HG03354 (cell line): ENCODE data around the gene EYA2.
"Not testable (repeated sequence)": the region's sequence is repeated elsewhere in the genome, so short reads cannot be mapped to it uniquely, and the experiment has no call there.

Experiments
- ATAC-seq: cut with Tn5 transposase; IDR thresholded peaks from one replicate; pipeline ENCODE4 v1.9.1; 2021; ENCODE audit warnings: mild to moderate bottlenecking; ENCODE audit not compliant: unreplicated experiment, poor library complexity, severe bottlenecking

The EYA2 gene, protein sequence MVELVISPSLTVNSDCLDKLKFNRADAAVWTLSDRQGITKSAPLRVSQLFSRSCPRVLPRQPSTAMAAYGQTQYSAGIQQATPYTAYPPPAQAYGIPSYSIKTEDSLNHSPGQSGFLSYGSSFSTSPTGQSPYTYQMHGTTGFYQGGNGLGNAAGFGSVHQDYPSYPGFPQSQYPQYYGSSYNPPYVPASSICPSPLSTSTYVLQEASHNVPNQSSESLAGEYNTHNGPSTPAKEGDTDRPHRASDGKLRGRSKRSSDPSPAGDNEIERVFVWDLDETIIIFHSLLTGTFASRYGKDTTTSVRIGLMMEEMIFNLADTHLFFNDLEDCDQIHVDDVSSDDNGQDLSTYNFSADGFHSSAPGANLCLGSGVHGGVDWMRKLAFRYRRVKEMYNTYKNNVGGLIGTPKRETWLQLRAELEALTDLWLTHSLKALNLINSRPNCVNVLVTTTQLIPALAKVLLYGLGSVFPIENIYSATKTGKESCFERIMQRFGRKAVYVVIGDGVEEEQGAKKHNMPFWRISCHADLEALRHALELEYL

DNA sequence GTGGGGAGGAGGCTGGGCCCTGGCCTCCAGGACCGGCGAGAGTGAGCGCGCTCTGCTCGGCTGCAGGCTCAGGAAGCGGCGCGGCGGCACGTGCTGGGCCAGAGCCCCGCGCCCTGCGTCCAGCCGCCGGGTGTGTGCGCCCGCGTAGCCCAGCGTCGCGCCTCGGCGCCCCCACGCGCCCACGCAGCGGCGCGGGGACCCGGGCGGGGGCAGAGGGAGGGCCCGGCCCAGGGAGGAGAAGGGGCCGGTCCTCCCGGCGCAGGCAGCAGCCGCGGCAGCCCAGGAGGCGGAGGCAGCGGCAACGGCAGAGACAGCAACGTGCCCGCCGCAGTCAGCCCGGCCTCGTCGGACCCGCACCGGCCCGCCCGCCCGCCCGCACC lies at the start of gene EYA2:
Gene EYA2, plus strand, starts transcription at position 265 of the 380 bp plus-strand sequence. CDS start 95,168 bp downstream, outside the sequence.
- no peak for ATAC-seq

DNA sequence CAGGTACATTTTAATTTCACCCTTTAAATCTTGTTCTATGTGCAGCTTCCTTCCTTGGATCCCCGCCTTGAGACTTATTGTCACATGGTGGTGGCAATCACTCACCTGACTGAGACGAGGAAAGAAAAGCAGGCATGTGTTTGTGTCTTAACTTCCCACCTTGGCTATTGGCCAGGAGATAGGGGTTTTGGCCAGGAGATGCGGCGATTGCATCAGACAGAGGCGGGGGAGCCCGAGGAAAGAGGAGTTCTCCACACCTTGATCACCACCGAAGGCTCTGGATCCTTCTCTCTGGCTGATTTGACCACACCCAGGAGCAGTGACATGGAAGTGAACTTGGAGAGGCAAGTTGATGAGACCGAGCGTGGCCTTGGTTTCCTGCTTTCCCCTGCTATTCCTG lies 49.7 kb upstream of the EYA2 start:
- ATAC-seq: no peak

DNA sequence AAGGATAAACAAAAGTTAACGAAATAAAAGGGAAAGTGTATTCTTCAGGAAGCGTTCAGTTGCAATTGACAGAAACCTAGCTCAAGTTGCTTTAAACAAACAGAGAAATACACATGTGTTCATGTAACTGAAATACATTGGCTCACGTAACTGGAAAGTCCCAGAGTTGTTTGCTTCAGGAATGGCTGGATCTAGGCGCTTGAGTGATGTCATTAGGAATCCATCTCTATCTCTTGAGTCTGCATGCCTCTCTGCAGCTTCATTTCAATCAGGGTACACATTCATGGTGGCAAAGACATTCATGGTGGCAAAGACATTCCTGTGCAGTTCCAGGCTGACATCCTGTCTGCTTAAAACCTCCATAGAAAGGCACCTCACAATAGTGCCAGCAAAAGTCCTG lies 45.4 kb upstream of the EYA2 start:
- no peak for ATAC-seq

DNA sequence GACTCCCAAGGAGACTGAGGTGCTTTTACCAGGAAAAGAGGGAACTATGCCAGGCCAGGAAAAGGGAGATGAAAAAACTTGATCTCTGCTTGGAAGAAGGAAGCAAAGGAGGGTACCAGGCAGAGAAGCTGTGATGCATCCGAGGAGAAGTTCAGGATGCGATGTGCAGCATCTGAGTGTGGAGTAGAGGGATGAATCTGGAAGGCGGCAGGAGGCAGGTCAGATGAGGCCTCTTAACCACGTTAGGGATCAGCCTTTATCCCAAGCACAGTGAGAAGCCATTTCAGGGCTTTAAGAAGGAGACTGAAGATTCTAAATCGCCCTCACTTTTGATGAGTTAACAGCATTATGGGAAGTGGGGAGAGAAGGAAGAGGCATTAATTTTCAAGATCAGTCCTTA lies 44.9 kb upstream of the EYA2 start:
- ATAC-seq: no peak

DNA sequence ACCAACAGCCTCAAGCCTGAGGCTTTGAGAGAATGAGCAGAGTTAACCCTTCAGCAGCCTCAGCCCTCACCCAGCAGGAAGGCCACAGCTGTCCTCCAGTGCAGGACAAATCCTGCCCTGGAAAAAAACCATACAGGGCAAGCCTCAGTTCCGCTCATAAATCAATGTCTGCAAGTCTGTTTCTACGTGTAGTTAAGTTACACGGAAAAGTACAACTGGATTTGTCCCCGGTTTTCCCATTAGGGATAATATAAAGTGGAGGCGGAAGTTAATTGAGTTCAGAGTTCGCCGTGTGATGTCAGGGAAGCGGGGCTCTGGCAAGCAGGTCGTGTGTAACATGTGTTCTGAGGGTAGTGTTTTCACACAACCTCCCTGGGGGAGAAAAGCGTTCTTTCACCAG lies 44.2 kb upstream of the EYA2 start:
- ATAC-seq: no peak

DNA sequence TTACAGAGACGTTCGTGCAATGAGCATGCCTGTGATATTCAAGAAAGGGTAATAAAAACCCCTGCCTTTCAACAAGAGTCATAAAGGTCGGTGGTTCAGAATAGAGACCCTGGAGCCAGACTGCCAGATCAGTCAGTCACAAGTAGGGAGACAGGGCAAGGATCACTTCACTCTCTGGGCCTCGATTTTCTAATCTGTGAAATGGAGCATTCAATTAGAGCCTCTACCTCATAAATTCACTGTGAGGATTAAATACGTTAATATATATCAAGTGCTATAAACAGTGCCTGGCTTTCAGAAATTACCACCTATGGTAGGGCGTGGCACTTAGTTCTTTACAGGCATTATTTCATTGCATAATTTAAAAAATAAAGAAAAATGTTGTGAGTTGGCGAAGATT lies 43.7 kb upstream of the EYA2 start:
- ATAC-seq: no peak

DNA sequence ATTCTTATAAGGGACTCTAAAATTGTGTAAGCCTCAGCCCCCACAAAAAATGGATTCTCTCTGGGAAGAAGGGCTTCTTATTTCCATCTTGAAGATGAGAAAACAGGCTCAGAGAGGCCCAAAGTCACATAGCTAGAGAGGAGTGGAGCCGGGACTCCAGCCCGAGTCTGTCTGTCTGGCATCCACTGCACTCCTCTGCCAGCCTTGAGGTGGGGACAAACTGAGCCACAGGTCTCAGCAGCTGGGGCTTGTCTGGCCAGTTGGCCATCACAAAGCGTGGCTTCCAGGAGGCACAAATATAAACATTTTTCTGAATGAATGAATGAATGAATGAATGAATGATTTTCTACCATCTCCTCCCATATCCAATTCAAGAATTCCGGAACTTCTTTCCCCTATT lies 42.9 kb upstream of the EYA2 start:
- no peak for ATAC-seq

DNA sequence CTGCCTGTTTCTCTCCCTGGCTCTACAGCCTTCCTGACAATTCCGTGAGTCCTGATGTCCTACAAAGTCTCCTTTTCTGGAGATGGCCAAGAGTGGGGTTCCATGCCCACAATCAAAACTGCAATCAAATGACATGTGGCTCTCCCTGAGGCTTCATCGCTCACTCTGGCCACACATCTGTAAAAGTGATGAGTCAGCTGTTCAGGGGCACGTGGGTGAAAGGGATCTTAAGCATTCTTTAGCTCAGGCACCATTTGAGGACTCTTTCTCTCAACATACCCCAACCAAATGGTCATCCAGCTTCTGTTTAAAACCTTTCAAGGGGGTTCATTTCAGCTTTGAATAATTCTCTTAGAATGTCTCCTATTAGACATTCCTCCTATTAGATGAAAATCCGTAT lies 42.3 kb upstream of the EYA2 start:
- ATAC-seq: no peak

DNA sequence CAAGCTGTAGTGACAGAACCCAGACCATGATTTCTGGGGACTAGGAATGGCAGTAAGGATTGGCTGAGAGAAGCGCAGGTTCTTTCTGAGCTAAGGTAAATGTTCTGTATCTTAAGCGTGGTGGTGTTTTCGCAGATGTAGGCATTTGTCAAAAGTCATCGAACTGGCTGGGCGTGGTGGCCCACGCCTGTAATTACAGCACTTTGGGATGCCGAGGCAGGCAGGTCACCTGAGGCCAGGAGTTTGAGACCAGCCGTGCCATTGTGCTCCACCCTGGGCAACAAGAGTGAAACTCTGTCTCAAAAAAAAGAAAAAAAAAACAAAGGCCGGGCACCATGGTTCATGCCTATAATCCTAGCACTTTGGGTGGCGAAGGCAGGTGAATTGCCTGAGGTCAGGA lies 40.7 kb upstream of the EYA2 start:
- no peak for ATAC-seq

DNA sequence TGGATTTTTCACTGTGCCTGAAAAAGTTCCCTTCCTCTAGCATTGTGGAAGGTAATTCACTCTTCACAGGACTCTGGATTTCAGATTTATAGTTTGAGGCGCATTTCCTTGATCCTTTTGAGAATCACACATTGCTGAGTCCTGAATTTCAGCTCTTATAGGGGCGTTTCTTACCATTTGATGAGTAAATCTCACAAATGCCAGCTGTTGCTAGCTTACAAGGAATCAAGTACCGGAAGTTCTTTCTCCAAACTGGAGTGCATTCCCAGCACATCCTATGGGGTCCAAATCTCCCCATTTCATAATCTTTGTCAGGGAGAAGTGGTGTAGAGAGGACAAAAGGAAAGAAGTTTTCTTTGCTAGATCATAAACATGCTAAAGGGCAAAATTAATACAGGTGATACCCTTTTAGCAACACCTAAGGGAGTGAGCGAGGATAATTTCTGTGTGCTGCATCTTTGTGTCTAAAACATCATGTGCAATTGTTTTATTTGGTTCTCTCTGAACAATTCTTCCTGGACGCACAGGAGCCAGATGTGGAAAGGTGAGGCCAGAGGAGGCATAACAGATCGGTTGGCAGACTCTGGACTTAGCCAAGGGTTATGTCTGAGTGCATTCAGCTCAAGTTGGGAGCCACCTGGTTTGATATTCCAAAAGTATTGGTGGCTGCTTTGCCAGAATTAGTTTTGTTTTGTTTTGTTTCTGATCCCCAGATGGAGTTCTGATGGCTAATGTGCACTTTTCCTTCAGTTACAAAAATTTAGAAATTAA lies 37.4 kb upstream of the EYA2 start:
- no peak for ATAC-seq

DNA sequence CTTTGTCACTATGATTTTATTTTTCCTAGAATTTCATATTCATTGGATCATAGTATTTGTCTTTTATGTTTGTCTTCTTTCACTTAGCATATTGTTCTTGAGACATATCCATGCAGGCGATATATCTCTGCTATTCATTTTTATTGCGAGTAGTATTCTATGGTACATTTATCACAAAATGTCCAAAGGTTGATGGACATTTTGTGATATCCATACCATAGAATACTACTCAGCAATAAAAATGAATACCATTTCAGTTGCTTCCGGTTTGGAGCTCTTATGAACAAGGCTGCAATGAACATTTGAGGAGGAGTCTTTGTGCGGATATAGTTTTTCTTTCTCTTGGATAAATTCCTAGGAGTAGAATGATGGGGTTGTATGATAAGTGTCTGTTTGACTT lies 28.8 kb upstream of the EYA2 start:
- ATAC-seq: no peak

DNA sequence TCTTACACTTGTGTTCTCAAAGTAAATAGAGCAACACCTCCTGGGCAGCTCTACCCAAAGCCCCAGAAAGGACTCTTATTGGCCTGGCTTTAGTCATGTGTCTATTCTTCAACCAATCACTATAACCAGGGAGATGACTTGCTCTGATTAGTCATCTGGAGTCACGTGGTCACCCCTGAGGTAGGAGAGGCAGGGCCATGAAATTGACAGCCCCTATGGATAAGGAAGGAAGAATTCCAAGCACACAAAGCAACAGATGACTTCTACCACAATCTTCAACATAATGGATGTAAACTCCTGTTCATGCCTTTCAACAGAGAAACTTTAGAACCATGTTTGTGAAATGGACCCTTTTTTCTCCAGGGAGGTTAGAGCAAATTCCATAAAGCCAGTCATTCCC lies 24.6 kb upstream of the EYA2 start:
- ATAC-seq: no peak

DNA sequence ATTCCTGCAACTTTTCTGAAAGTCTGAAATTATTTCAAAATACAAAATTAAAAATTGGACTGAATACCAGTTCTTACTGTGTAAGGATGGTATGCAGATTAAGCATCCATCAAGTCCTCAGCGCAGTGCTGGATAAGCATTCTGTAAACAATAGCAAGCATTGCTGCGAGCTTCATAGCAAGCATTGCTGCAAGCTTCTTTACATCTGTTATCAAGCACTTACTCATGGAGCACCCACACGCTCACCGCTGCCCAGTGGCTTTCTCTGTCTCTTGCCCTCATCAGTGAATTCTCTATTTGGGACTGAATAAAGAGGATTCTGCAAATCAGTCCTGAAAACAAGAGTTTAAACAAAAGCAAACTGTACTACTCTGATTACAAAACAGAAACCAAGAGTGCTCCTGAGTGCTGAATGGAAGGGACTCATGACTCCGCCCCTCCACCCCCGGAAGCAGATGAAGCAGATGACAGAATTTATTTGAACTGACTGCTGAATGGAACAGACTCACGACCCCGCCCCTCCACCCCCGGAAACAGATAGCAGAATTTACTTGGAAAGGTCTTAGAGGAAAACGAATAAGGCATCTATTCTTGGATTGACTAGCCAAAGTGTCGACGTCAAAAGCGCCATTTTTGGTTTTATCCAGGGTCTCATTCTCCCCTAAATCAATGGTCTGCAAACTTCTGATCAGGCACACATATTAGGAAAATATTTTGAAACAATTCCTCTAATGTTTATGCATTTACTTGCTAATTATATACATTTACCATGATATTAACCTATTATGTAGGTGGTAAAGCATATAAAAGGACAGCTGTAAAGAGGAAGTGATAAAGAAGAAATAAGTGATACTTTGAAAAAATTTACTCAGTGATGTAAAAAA lies 22.1 kb upstream of the EYA2 start:
- no peak for ATAC-seq

DNA sequence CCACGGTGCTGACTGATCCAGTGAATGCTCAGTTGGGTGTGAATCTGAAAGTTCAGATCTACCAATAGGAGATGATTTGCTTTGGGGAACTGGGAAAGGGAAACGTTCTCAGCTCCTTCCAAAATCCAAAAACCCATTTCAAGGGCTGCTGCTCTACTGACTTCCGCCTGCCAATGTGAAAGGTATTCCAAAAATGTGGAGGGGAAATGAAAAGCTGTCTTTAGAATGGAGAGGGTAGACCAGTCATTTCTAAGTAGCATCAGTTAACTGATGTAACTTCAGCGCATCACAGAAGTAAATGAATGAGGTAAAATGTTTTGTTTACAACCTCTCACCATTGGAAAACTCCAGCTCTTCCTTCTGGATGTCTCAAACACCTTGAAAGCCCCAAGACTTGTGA lies 19.6 kb upstream of the EYA2 start:
- no peak for ATAC-seq

DNA sequence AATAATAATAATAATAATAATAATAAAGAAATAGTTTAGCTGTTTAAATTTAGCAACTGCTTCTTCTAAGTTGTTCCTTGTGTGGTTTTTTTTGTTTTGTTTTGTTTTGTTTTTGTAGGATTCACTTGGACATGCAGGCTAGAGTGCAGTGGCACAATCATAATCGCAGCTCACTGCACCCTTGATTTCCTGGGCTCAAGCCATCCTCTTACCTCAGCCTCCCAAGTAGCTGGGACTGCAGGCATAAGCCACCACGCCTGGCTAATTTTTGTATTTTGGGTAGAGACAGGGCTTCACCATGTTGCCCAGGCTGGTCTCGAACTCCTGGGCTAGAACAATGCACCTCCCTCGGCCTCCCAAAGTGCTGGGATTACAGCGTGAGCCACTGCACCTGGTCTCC lies 15.3 kb upstream of the EYA2 start:
- ATAC-seq: no peak

DNA sequence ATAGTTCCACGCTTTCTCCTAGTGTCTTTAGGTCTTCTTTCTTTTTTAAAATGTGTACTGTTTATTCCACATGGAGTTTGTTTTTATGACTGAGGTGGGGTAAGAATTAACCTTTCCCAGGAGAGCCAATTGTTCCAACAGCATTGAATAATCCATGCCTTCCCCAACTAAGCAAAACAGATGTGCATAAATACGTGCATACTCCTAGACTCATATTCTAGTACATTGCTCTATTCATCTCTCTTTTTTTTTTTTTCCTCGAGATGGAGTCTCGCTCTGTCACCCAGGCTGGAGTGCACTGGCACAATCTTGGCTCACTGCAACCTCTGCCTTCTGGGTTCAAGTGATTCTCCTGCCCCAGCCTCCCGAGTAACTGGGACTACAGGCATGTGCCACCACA lies 14.7 kb upstream of the EYA2 start:
- not testable (repeated sequence) for ATAC-seq

DNA sequence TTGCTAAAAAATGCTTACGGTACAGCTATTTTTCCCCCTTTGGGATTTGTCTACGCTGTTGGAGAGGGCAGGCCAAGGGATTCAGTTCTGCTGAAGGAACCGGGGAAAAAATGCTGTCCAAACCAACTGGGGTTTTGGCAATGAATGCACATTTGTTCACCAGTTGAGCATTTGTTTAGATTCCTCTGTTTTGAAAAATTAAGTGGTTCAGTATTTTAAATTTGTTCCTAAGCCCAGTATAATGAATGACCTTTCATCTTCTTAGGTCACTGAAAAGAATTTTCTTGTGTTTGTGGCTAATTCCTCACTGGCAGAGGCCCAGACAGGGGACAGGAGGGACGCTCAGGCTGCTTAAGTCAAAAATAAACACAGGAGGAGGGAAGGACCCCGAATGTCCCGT lies 10.8 kb upstream of the EYA2 start:
- no peak for ATAC-seq

DNA sequence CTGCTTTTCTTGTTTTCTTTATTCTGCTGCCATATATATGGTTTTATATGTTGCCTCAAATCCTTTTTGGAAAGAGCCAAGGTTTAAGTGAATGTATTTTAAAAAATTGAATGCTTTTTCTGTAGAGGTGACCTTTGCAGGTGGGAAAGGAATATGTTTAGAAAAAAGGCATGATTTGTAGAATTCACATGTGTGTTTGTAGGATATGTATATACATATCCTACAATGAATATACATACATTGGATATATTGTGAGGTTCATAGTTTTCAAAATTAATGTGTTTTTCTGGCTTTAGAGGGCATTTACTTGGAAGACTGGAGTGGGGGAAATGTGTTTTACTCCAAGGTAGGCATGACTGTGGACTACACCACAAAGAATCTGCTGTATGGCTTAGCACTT lies 4.0 kb upstream of the EYA2 start:
- no peak for ATAC-seq

DNA sequence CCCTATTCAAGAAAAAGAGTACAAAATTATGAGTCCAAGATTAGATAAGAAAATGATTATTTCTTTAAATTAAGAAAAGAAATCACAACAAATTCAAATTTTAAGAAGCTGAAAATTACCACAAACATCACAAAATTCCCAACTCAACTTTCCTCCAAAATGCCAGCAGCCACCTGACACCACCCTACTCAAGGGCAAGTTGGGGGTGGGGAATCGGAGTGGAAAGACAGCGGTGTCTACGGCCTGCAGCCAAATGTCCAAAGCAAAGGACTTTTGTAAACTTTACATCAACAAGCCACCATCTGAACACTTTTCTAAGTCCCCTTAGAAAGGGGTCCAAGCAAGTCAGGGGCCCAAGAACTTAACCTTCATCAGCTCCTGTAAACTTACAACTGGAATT lies 1.6 kb upstream of the EYA2 start:
- no peak for ATAC-seq

DNA sequence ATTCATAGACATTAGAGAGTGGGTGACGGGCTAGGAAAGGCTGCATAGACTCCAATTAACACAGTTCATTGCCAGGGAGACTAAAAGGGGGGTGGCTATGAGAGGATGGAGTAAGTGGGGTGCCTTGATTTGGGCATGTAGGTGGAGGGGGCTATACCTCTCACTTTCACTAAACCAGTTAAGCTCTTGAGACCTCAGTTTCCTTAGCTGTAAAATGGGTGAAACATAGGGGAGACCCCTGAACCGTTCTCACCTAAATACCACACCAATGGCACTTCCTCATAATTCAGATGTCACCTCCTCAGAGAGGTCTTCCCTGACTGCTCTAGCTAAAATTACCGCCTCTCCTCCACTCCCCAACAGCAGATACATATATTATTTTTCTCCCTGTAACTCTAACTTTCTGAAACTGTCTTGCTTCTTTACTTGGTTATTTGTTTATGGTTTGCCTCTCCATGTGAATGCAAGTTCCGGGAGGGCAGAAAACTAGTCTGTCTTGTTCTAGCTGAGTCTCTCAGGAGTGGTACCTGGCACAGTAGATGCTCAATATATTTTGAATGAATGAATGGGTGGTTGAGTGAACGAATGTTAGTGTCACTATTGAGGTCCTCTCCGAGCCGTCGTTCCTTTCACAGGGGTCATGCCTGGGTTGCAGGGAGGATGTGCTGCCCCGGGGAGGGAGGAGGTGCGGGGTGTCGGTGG lies 615 bp upstream of the EYA2 start:
- ATAC-seq: no peak
